ENCODE measurements around the gene GLI3.

The GLI3 gene

DNA sequence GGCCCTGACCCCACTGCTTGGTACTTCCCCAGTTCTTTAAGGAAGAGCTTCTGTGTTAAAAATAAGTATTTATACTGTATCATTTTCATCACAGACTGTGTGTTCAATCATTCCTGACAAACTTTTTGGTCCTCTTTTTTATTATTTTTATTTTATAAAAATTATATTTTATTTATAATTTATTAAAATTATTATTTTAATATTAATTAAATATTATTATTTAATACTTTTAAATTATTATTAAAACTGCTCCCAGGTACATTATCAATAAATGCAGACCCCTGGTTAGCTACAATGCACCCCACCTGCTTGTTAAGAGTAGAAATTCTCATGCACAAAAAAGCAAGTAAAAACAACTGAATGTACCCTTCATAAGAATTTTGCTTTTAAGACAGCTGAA lies 172.0 kb downstream of the GLI3 start:
- TF ChIP-seq, protein P1, sequence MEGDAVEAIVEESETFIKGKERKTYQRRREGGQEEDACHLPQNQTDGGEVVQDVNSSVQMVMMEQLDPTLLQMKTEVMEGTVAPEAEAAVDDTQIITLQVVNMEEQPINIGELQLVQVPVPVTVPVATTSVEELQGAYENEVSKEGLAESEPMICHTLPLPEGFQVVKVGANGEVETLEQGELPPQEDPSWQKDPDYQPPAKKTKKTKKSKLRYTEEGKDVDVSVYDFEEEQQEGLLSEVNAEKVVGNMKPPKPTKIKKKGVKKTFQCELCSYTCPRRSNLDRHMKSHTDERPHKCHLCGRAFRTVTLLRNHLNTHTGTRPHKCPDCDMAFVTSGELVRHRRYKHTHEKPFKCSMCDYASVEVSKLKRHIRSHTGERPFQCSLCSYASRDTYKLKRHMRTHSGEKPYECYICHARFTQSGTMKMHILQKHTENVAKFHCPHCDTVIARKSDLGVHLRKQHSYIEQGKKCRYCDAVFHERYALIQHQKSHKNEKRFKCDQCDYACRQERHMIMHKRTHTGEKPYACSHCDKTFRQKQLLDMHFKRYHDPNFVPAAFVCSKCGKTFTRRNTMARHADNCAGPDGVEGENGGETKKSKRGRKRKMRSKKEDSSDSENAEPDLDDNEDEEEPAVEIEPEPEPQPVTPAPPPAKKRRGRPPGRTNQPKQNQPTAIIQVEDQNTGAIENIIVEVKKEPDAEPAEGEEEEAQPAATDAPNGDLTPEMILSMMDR (IDR thresholded peaks at IDR 0.05; ENCODE audit: control extremely low read depth, extremely low read depth, low read depth, missing control alignments), result no peak
- ChIA-PET POLR2A (no interaction called here), CTCF (no interaction called here)
- no peak for DNase-seq (ENCODE audit: extremely low spot score)

DNA sequence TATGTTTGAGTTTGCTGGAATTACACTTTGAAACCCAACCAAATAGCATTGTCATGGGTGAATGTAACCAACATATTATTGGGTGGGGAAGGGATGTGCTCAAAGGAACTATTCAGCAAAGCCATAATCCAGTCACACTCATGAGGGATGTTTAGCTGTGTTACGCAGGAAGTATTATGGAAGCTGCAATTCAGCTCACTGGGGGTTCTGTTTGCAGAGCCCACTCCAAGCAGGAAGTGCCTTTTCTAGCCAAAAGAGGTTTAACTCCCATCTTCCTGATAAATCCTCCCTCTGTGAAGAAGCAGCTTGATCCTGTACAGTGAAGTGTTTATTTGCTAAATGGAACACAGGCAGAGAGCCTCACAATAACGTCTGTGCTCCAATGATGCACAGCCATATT lies 172.5 kb downstream of the GLI3 start:
- TF ChIP-seq, protein P1 (IDR thresholded peaks at IDR 0.05; ENCODE audit: control extremely low read depth, extremely low read depth, low read depth, missing control alignments), result no peak
- ChIA-PET CTCF (no interaction called here), POLR2A (no interaction called here)
- no peak for DNase-seq (ENCODE audit: extremely low spot score)

DNA sequence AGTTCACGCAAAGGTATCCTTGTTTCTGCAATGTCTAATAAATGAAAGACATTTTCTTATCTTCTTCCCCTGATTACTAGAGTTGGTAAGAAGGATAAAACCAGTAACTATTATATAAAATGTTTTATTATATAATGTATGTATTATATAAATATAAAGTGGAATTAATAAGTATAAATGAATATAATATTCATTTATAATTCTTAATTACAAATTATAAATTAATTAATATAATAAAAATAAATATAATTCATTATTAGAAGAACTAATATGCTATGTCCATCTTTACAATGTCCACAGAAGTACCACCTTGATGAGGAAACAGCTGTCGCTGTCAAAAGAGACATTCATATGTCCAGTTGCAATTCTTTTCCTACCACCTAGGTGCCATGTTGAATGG lies 177.7 kb downstream of the GLI3 start:
- CTCF ChIA-PET, result interaction anchor here (0.7 to 1.6 kb wide), 2 partner anchors 9 kb away, joined by 3 to 4 read pairs; no protein-coding TSS in a partner anchor
- no peak for DNase-seq (ENCODE audit: extremely low spot score)
- POLR2A ChIA-PET, result no interaction called here

DNA sequence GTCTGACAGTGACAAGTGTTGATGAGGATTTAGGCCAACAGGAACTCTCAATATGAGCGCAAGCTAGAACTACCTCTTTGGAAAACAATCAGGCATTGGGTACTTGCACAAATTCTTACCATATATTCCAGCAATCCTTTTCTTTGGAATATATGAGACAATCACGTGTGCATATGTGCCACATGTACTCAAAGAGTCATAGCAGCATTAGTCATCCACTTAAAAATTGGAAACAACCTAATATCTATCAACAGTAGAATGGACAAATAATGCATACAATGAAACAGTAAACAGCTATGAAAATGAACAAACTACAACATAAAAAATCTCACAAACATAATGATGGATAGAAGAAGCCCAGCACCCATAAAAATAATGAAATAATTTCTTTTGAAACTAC lies 179.7 kb downstream of the GLI3 start:
- TF ChIP-seq, protein P1 (IDR thresholded peaks at IDR 0.05; ENCODE audit: control extremely low read depth, extremely low read depth, low read depth, missing control alignments), result no peak
- POLR2A ChIA-PET, result no interaction called here
- no peak for DNase-seq (ENCODE audit: extremely low spot score)
- CTCF ChIA-PET, result interaction anchor here (0.9 kb wide), 1 partner anchor 14 kb away, joined by 3 read pairs; no protein-coding TSS in a partner anchor

More for the DNA sequence above, 177.7 kb downstream of the GLI3 start:
- TF ChIP-seq, protein P1 (IDR thresholded peaks at IDR 0.05; ENCODE audit: control extremely low read depth, extremely low read depth, low read depth, missing control alignments), result no peak

DNA sequence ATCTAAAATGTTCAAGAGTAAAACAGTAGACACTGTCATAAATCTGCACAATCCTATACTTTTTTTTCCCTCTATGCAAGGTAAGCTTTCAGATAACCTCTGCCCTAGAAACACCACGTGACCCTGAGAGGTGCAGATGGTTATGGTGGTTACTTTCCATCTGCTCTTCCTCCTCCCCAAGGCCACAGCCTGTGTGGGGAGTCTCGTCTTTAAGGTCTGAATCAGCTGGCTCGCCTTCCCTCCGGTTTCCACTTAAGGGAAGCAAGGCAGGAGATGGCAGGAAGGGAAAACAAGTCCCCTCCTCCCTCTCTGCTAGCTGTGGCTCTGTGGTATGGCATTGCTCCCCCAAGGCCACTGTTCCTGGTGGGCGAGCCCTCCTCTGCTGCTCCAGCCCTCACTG lies 181.8 kb downstream of the GLI3 start:
- POLR2A ChIA-PET, result no interaction called here

DNA sequence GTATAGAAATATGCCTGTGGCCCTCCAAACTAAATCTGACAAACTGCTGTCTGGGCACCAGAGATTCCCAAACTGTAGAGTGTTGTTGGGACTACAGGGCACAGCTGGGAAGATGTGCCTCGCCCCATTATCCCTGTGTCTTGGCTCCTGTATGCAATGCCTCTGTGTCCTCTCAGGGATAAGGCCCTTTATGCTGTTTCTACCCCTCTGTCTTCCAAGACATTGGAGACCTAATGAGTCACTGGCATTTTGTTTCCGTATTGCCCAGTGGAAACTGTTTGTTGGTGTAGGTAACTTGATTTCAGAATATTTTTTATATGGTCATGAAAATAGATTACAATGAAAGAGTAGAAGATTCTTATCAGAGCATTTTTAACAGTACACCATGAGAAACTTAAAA lies 183.2 kb downstream of the GLI3 start:
- TF ChIP-seq, protein P1 (IDR thresholded peaks at IDR 0.05; ENCODE audit: control extremely low read depth, extremely low read depth, low read depth, missing control alignments), result no peak
- ChIA-PET CTCF (no interaction called here), POLR2A (no interaction called here)
- DNase-seq (ENCODE audit: extremely low spot score), result no peak

More for the DNA sequence above, 181.8 kb downstream of the GLI3 start:
- TF ChIP-seq, protein P1 (IDR thresholded peaks at IDR 0.05; ENCODE audit: control extremely low read depth, extremely low read depth, low read depth, missing control alignments), result no peak
- CTCF ChIA-PET, result no interaction called here
- no peak for DNase-seq (ENCODE audit: extremely low spot score)

DNA sequence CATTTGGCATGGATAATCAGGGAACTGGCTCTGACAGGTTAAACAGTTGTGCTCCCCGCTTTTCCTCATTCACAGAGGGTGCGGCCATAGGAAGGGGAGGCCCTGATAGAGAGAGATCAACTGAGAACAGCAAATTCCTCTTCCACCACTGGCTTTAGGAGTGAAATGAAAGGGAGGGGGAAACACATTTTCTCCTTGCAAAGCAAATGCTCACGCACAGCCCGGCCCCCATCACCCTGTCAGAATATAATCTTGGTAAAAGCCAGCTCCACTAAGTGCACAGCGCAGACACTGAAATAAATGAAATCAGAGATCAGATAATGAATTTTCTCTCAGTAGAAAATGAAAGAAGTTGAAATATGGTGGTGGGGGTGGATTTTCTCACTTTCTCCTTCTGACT lies 187.2 kb downstream of the GLI3 start:
- POLR2A ChIA-PET, result no interaction called here
- TF ChIP-seq, protein P1 (IDR thresholded peaks at IDR 0.05; ENCODE audit: control extremely low read depth, extremely low read depth, low read depth, missing control alignments), result no peak
- CTCF ChIA-PET, result interaction anchor here (0.9 to 1.3 kb wide), 2 partner anchors 10 kb away, joined by 3 to 4 read pairs; no protein-coding TSS in a partner anchor
- no peak for DNase-seq (ENCODE audit: extremely low spot score)

Data from GM10248 (cell line).